Natural killer cell (primary cell): ENCODE results near the gene GRID1. TPM values are rescaled to one million over a fixed set of nuclear protein-coding genes. Genes with fewer than 3 reads are reported as not detected.
A peak's percentile ranks its signal among the peaks of the same experiment; 100 is the strongest.

Experiments used
- ATAC-seq, 3 donors: fragments of 150-1000 bp in 2 of 3; fragments of 200-7000 bp in 1 of 3; cut with Tn5 transposase; 1 replicate in 1 of 3; 2 replicates in 2 of 3; pipeline ENCODE4 v1.10.0; 2021; ENCODE audit warnings: mild to moderate bottlenecking in 2 of 3, moderate library complexity in 2 of 3
- DNase-seq, 2 donors: peaks; one replicate each; pipeline versions ENCODE4 v3.0.0 to v3.0.0-alpha.2; 2013 to 2021; ENCODE audit warnings: mixed read lengths in 1 of 2
- H3K27ac ChIP-seq: one replicate; pipeline ENCODE4 v1.5.1; 2013; ENCODE audit warnings: mild to moderate bottlenecking, low read length
- H3K27me3 ChIP-seq: one replicate; pipeline ENCODE4 v1.6.1; 2013; ENCODE audit warnings: low read length; ENCODE audit not compliant: control insufficient read depth, insufficient read depth
- H3K36me3 ChIP-seq: one replicate; pipeline ENCODE4 v1.6.1; 2013; ENCODE audit warnings: low read length; ENCODE audit not compliant: control insufficient read depth, insufficient read depth
- H3K4me1 ChIP-seq: one replicate; pipeline ENCODE4 v1.6.1; 2013; ENCODE audit warnings: low read length; ENCODE audit not compliant: control insufficient read depth, insufficient read depth
- H3K4me3 ChIP-seq: one replicate; pipeline ENCODE4 v1.5.1; 2013; ENCODE audit warnings: low read length
- H3K9me3 ChIP-seq: one replicate; pipeline ENCODE4 v1.6.1; 2013; ENCODE audit warnings: low read length; ENCODE audit not compliant: control insufficient read depth, insufficient read depth
- H3K27ac Mint-ChIP-seq, 2 donors: one replicate each; pipeline ENCODE4 v1.8.0; 2022; ENCODE audit warnings: mild to moderate bottlenecking in 2 of 2, mixed read lengths in 2 of 2, moderate library complexity in 1 of 2
- H3K27me3 Mint-ChIP-seq, 2 donors: one replicate each; pipeline ENCODE4 v1.8.0; 2022; ENCODE audit warnings: low read depth in 2 of 2, mixed read lengths in 2 of 2
- H3K36me3 Mint-ChIP-seq: one replicate; pipeline ENCODE4 v1.8.0; 2022; ENCODE audit warnings: mixed read lengths
- H3K4me1 Mint-ChIP-seq, 2 donors: one replicate each; pipeline ENCODE4 v1.8.0; 2022; ENCODE audit warnings: mixed read lengths in 2 of 2
- H3K4me3 Mint-ChIP-seq: one replicate; pipeline ENCODE4 v1.8.0; 2022; ENCODE audit warnings: mild to moderate bottlenecking, moderate library complexity, mixed read lengths
- H3K9me3 Mint-ChIP-seq, 2 donors: one replicate each; pipeline ENCODE4 v1.8.0; 2022; ENCODE audit warnings: mixed read lengths in 2 of 2
- CTCF ChIP-seq: fragments of 200-600 bp; IDR thresholded peaks from one replicate; pipeline ENCODE4 v1.8.0; 2022; ENCODE audit warnings: antibody characterized with exemption
- WGBS: methylation state at CpG from one replicate; pipeline ENCODE4 v1.1.7; 2013; ENCODE audit warnings: missing lambda C conversion rate; ENCODE audit not compliant: insufficient coverage; 5-methylcytosine and 5-hydroxymethylcytosine counted together
- intact Hi-C: fragments of 100-400 bp; cut with micrococcal nuclease; formaldehyde crosslinking; loops from one replicate; pipeline ENCODE4 v1.14.2; 2022
- total RNA-seq, 4 donors: library from RNA; stranded (reverse); fragments of 120-200 nt in 1 of 4; gene quantifications; one replicate each; pipeline versions ENCODE4 v1.2.3 to v1.2.4, GENCODE V29; 2013 to 2022

The GRID1 gene
- total RNA-seq, 3 donors from 2014 or later (not counting 1 experiment from before 2014, with no cell fraction given): not detected

- no peak for DNase-seq
- H3K36me3 Mint-ChIP-seq: no peaks in the 10 kb centered on the region
- no peaks in the 10 kb centered on the region for H3K9me3 Mint-ChIP-seq
- 66% methylated on average over 4 of the region's 4 CpGs for WGBS
- H3K27ac Mint-ChIP-seq: no peak overlapping the region
- H3K27me3 Mint-ChIP-seq: no peaks in the 10 kb centered on the region
- no peak overlapping the region for H3K4me3 ChIP-seq
- no peak overlapping the region for H3K4me3 Mint-ChIP-seq
- H3K27me3 ChIP-seq: no peaks in the 10 kb centered on the region
- no peaks in the 10 kb centered on the region for H3K36me3 ChIP-seq
- intact Hi-C loops: no loop called here
- no peak overlapping the region for H3K27ac ChIP-seq
- no peak for TF ChIP-seq CTCF
- H3K9me3 ChIP-seq: no peaks in the 10 kb centered on the region
- H3K4me1 Mint-ChIP-seq: no peaks in the 10 kb centered on the region
- no peaks in the 10 kb centered on the region for H3K4me1 ChIP-seq
- no peak for ATAC-seq
Observed at GRCh38 chr10:86019141-86019540, 347.5 kb downstream of the GRID1 start.

- ATAC-seq (no peak), DNase-seq (no peak)
- H3K9me3 ChIP-seq: no peaks in the 10 kb centered on the region
- WGBS: 68% methylated on average over 1 of the region's 1 CpG
- intact Hi-C loops: no loop called here
- no peaks in the 10 kb centered on the region for H3K4me1 Mint-ChIP-seq
- no peaks in the 10 kb centered on the region for H3K36me3 ChIP-seq
- H3K27ac ChIP-seq: no peak overlapping the region
- no peak for TF ChIP-seq CTCF
- no peaks in the 10 kb centered on the region for H3K27me3 ChIP-seq
- no peak overlapping the region for H3K4me3 ChIP-seq
- H3K27ac Mint-ChIP-seq: no peak overlapping the region
- no peak overlapping the region for H3K4me3 Mint-ChIP-seq
- H3K27me3 Mint-ChIP-seq: no peaks in the 10 kb centered on the region
- no peaks in the 10 kb centered on the region for H3K4me1 ChIP-seq
- H3K36me3 Mint-ChIP-seq: no peaks in the 10 kb centered on the region
- no peaks in the 10 kb centered on the region for H3K9me3 Mint-ChIP-seq
Observed at GRCh38 chr10:86018735-86019058, 347.9 kb downstream of the GRID1 start.

- intact Hi-C loops: no loop called here
- H3K27ac ChIP-seq: no peak overlapping the region
- no peak for TF ChIP-seq CTCF
- ATAC-seq: no peak
- no peaks in the 10 kb centered on the region for H3K36me3 Mint-ChIP-seq
- no peaks in the 10 kb centered on the region for H3K9me3 Mint-ChIP-seq
- no peaks in the 10 kb centered on the region for H3K4me1 ChIP-seq
- H3K27ac Mint-ChIP-seq: no peak overlapping the region
- H3K27me3 Mint-ChIP-seq: no peaks in the 10 kb centered on the region
- no peaks in the 10 kb centered on the region for H3K9me3 ChIP-seq
- WGBS: 62% methylated on average over 13 of the region's 13 CpGs
- H3K4me3 ChIP-seq: no peak overlapping the region
- no peaks in the 10 kb centered on the region for H3K36me3 ChIP-seq
- no peaks in the 10 kb centered on the region for H3K4me1 Mint-ChIP-seq
- DNase-seq: peak in 1 of 2 donors; percentile 11
- no peak overlapping the region for H3K4me3 Mint-ChIP-seq
- H3K27me3 ChIP-seq: no peaks in the 10 kb centered on the region
Observed at GRCh38 chr10:86017841-86018734, 348.5 kb downstream of the GRID1 start.

GRCh38 chr10:86013568-86013967, 353.0 kb downstream of the GRID1 start:
- no peaks in the 10 kb centered on the region for H3K4me1 ChIP-seq
- ATAC-seq: no peak
- intact Hi-C loops: no loop called here
- WGBS: 78% methylated on average over 2 of the region's 2 CpGs
- Mint-ChIP-seq H3K4me1 (no peaks in the 10 kb centered on the region), H3K27ac (no peak overlapping the region), H3K27me3 (peaks cover 0 to 8% of the 10 kb centered on the region in 2 donors), H3K36me3 (no peaks in the 10 kb centered on the region), H3K4me3 (no peak overlapping the region), H3K9me3 (no peaks in the 10 kb centered on the region)
- H3K36me3 ChIP-seq: no peaks in the 10 kb centered on the region
- no peak overlapping the region for H3K27ac ChIP-seq
- no peak for DNase-seq
- H3K4me3 ChIP-seq: no peak overlapping the region
- no peaks in the 10 kb centered on the region for H3K9me3 ChIP-seq
- no peaks in the 10 kb centered on the region for H3K27me3 ChIP-seq
- TF ChIP-seq CTCF: no peak
